ENCODE measurements around the gene AFF1.
"Not testable (repeated sequence)": the region's sequence is repeated elsewhere in the genome, so short reads cannot be mapped to it uniquely, and the experiment has no call there.

AFF1 gene

GRCh38 chr4:87116231-87116630 is 181.4 kb downstream of the AFF1 start:
- no peak for DNase-seq (ENCODE audit: low spot score)

DNA sequence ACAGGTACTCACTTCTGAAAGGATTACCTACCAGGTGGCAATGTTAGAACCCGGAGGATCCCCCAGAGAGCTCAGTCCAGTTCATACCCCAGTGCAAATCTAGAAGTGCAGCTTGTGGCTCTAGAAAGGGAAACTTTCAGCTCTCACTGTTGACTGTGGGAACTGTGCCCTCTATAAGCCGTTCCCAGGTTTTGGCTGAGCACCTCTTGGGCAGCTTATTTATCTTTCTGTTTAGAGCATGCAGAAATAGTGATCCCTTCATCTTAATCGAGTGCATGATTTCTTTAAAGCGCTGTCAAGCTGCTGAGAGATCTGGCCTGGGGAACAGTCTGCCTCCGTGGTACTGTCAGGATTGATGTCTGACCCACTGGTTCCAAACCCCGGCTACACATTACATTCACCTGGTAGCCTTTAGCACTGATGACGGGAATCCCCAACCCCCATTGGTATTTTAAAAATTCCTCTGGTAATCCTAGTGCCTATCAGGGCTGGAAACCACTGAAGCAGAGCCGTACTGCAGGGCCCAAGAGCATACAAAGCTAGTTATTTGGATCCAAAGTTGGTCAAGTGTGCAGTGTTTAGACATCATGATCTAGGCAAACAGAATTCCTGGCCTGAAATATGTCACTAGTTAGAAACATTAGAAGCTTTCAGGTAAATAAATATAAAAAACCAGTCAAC is 182.4 kb downstream of the AFF1 start:
- DNase-seq (ENCODE audit: low spot score), result no peak

- DNase-seq (ENCODE audit: low spot score), result no peak
These were observed 182.9 kb downstream of the AFF1 start for GRCh38 chr4:87117732-87118075.

DNA sequence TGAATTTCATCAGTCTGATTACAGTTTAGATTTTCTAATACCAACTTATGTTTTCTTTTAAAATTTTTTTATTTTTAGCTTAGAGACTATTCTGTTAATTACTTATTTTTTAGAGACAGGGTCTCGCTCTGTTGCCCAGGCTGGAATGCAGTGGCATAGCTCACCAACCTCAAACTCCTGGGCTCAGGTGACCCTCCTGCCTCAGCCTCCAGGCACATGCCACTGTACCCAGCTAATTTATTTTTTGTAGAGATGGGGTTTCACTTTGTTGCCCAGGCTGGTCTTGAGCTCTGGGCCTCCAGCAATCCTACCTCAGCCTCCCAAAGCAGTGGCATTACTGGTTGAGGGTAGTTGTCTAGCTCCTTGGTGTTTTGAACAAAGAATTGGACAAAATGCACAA is 183.6 kb downstream of the AFF1 start:
- no peak for DNase-seq (ENCODE audit: low spot score)

DNA sequence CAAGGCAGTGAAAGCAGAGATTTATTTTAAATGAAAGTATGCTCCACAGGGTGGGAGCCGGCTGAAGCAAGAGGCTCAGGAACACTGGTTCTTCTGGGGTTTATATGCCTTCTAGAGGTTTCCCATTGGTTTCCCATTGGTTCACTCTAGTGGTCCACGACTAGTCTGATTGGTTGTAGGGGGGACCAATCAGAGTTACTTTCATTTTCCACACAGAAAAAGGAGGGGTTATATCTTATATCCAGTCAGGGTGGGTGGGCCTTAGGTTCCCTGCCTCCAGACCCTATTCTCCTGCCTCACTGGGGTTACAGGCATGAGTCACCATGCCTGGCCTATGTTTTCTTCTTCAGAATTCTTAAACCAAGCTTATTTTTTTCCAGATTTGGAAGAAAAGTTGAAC is 184.0 kb downstream of the AFF1 start:
- DNase-seq (ENCODE audit: low spot score), result no peak

- DNase-seq (ENCODE audit: low spot score), result no peak
These were observed 185.2 kb downstream of the AFF1 start for GRCh38 chr4:87120010-87120409.

- DNase-seq (ENCODE audit: low spot score), result no peak
These were observed 185.8 kb downstream of the AFF1 start for GRCh38 chr4:87120411-87121162.

GRCh38 chr4:87121341-87122065 is 186.7 kb downstream of the AFF1 start:
- DNase-seq (ENCODE audit: low spot score), result no peak

DNA sequence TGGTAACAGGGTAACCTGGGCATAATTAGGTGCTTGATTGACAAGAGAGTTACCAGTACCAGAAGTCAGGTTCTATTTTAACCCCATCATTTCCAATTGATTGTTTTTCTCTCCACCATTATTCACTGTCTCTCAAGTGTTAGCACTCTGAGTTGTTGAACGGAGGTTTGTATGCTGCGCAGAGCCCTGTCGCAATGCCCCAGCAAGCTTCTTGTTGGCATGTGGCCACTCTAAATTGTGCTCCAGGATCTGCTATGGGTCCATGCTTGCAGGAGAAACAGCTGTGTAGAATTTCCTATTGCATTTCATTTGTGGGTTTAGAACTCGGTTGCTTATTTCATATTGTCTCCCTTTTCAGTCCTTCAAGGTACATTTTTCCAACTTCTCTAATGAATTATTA is 187.4 kb downstream of the AFF1 start:
- no peak for DNase-seq (ENCODE audit: low spot score)

- no peak for DNase-seq (ENCODE audit: low spot score)
These were observed 191.2 kb downstream of the AFF1 start for GRCh38 chr4:87126056-87126455.

GRCh38 chr4:87128006-87128705 is 193.3 kb downstream of the AFF1 start:
- no peak for DNase-seq (ENCODE audit: low spot score)

DNA sequence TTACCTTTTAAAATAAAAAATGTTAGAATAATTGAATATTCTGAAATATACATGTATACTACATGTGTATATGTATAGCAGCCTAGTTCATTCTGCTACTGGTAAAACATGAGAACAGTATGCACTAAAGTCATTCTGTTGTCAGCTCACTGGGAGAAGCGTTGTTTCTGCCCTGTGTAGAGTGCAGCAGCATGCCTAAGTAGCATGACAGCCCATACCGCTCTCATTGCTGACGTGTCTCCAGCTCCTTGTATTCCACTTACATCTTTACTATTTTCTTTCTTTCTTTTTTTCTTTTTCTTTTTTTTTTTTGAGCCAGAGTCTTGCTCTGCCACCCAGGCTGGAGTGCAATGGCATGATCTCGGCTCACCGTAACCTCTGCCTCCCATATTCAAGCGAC is 194.9 kb downstream of the AFF1 start:
- no peak for DNase-seq (ENCODE audit: low spot score)

GRCh38 chr4:87130985-87131703 is 196.3 kb downstream of the AFF1 start:
- no peak for DNase-seq (ENCODE audit: low spot score)

- DNase-seq (ENCODE audit: low spot score), result no peak
These were observed 197.2 kb downstream of the AFF1 start for GRCh38 chr4:87132035-87132434.

GRCh38 chr4:87133183-87133582 is 198.4 kb downstream of the AFF1 start:
- no peak for DNase-seq (ENCODE audit: low spot score)

GRCh38 chr4:87134122-87134521 is 199.3 kb downstream of the AFF1 start:
- DNase-seq (ENCODE audit: low spot score), result no peak

DNA sequence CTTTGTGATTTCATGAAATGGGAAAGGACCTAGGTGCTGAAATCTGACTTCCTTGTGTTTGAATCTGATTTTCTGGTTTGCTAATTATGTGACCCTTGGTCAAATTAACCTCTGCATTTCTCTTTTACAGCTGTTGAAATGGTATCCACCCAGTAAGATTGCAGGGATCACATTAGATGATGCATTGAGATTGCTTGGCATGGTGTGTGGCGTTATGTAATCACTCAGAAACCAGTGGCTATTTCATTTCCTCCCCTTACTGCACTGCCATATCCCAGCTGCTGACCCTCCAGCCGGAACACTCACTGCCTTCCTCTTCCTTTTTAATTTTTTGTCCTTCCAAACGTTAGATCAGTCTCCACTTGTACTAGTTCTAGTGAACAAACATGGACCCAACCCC is 206.6 kb downstream of the AFF1 start:
- no peak for DNase-seq (ENCODE audit: low spot score)

DNA sequence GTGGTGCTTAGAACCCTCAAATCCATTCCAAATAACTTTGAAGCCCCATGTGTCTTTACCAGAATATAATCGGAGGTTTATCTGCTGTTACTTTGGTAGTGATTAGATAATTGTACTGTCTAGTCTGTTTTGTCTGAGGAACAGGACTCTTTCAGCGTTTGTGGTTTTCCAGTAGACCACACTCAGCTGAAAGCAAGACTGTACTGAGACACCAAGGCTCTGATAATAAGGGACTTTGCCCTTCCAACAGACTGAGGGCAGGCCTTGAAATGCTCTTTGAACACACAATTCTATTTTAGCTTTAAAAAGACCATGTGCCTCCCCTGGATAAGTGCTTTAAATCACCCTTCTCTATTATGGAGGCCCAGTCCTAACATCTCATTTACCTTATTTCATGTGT is 209.5 kb downstream of the AFF1 start:
- no peak for DNase-seq (ENCODE audit: low spot score)

GRCh38 chr4:87145934-87146333 is 211.1 kb downstream of the AFF1 start:
- DNase-seq (ENCODE audit: low spot score), result not testable (repeated sequence)

DNA sequence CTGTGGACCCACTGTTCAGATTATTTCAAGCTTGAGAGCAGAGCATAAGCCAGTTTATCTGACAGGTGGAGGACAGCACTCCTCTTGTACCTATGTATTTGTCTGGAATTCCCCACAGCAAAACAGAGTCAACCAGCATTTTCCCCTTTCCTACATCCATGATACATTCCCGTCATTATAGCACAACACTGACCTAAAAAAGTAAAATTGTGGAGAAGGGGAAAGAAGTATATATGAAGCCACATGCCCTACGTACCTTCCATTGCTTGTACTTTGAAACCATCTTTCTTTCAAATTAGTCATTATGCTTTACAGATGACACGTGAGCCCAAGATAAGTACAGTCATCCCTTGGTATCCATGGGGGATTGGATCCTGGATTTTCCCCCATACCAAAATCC is 212.3 kb downstream of the AFF1 start:
- no peak for DNase-seq (ENCODE audit: low spot score)

DNA sequence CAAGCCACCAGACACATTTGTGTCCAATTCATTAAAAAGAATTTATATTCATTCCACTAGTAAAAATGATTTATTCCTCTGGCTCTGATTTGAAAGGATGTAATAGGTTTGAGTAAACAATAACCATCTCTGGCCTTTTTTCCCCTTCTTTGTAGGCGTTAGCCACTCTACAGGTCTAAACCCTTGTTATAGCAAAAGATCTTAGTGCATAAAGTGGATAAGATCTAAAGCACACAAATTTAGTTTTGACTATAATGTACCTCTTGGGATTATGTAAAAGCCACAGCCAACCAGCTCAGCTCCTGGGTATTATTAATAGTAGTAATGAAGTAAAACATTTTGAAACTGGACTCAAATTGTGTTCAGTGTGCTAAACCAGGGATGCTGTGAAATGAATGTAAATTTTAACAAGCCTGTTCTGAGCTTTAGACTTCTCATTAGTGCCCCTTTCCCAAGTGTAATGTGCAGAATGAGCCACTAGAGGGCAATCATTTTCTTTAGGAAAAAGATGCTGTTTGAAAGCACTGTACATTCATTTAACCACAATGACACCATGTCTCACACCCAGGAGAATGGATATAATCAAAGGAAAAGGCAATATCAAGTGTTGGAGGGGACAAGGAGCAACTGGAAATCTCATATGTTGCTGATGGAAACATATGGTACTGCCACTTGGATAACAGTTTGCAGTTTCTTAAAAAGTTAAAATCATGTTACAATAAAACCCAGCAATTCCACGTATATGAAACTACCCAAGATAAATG is 215.9 kb downstream of the AFF1 start:
- peak; percentile 82 for DNase-seq (ENCODE audit: low spot score)
